ENCODE measurements around the gene SGSH.

DNA sequence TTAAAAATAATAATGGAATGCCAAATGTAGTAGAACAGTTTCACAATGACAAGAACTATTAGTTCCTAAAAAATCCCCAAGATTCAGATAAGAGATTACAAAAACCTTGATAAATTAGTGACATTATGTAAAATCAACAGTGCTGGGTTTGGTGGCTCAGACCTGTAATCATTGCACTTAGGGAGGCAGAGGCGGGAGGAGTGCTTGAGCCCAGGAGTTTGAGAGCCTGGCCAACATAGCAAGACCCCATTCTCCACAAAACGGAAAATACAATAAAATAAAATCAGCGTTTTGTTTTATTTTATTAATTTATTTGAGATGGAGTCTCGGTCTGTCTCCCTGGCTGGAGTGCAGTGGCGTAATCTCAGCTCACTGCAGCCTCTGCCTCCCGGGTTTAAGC, 46.2 kb downstream of the SGSH start:
- TF ChIP-seq EZH2 (IDR thresholded peaks at IDR 0.05; ENCODE audit: insufficient read depth, poor library complexity, severe bottlenecking) = no peak
- TF ChIP-seq EZH2phosphoT487 (IDR thresholded peaks at IDR 0.05; ENCODE audit: insufficient read depth, low read depth) = no peak

Data from GM23248 (cell line).